Astrocyte of the cerebellum (primary cell): ENCODE data around the gene ERI2.
"Not testable (repeated sequence)": the region's sequence is repeated elsewhere in the genome, so short reads cannot be mapped to it uniquely, and the experiment has no call there.

Experiments
- DNase-seq: peaks from one replicate; pipeline ENCODE4 v3.0.0-alpha.2; 2011; ENCODE audit warnings: low read depth
- H3K4me3 ChIP-seq: 2 replicates; pipeline ENCODE4 v1.5.1; 2011; ENCODE audit warnings: mild to moderate bottlenecking, low read depth, low read length, moderate library complexity
- in situ Hi-C: cut with HindIII; loops from 2 replicates; pipeline ENCODE4 v1.10.0; 2017; ENCODE audit warnings: low sequenced_read_pairs
- TF ChIP-seq, protein P1 (sequence below): IDR thresholded peaks from 2 replicates; pipeline ENCODE4 v1.5.1; 2012; ENCODE audit warnings: low read length, low read depth, moderate library complexity, mild to moderate bottlenecking; ENCODE audit errors: missing control alignments

ERI2 gene

DNA sequence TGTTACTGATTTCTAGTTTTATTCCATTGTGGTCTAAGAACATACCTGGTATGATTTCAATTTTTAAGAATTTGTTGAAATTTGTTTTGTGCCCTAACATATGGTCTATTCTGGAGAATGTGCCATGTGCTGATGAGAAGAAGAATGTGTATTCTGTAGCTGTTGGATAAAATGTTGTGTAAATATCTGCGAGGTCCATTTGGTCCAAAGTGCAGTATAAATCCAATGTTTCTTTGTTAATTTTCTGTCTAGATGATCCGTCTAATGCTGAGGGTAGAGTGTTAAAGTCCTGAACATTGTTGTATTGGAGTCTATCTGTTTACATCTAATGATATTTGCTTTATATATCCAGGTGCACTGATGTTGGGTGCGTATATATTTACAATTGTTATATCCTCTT is 32.6 kb downstream of the ERI2 start:
- DNase-seq = no peak
- no peak overlapping the region for H3K4me3 ChIP-seq
- TF ChIP-seq, protein P1, sequence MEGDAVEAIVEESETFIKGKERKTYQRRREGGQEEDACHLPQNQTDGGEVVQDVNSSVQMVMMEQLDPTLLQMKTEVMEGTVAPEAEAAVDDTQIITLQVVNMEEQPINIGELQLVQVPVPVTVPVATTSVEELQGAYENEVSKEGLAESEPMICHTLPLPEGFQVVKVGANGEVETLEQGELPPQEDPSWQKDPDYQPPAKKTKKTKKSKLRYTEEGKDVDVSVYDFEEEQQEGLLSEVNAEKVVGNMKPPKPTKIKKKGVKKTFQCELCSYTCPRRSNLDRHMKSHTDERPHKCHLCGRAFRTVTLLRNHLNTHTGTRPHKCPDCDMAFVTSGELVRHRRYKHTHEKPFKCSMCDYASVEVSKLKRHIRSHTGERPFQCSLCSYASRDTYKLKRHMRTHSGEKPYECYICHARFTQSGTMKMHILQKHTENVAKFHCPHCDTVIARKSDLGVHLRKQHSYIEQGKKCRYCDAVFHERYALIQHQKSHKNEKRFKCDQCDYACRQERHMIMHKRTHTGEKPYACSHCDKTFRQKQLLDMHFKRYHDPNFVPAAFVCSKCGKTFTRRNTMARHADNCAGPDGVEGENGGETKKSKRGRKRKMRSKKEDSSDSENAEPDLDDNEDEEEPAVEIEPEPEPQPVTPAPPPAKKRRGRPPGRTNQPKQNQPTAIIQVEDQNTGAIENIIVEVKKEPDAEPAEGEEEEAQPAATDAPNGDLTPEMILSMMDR = no peak
- in situ Hi-C loops = no loop called here

DNA sequence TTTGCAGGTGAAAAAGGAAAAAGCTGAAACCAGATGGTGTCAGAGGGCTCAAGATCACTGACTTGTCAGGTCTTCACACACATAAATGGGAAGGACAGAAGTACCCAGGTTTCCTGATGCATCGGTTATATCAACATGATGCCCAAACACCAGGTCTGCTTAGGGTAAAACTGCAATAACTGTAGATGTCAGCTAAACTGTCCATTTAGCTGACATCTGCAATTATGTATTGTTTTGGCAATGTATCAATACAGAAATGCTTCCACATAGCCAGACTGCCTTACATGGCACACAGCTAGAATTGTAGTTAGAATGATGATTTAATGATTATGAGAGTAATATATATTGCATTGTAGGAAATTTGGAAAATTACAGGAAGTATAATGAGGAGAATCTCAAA is 37.5 kb downstream of the ERI2 start:
- TF ChIP-seq, protein P1 = no peak
- in situ Hi-C loops = no loop called here
- no peak overlapping the region for H3K4me3 ChIP-seq
- no peak for DNase-seq

DNA sequence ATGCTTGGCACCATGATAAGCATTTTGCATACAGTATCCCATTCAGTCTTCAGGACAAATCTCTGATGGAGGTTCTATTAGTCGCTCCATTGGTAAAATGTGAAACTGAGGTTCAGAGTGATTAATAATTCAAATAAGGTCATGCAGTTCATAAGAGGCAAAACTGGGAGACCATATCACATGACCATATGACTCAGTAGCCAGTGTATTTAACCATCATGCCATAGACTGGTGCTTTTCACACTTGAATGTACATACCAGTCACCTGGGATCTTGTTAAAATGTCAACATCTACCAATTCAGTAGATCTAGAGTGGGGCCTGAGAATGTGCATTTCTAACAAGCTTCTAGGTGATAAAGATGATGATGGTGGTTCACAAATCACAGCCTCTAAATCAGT is 38.2 kb downstream of the ERI2 start:
- TF ChIP-seq, protein P1 = no peak
- no peak overlapping the region for H3K4me3 ChIP-seq
- no peak for DNase-seq
- in situ Hi-C loops = no loop called here

DNA sequence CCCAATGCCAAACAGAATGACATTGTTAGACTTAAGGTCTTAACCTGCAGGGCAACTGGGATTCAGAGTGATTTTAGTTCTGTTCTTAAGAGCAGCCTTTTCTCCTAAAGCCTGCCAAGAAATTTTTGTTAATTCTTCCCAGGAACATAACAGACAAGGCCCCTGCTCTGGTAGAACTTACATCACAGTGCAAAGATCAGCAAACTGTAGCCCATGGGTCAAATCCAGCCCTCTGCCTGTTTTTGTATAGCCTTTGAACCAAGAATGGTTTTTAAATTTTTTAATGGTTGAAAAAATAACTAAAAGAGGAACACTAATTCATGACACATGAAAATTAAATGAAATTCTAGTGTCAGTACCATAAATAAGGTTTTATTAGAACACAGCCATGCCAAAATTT is 38.7 kb downstream of the ERI2 start:
- in situ Hi-C loops = no loop called here
- H3K4me3 ChIP-seq = no peak overlapping the region
- no peak for DNase-seq
- TF ChIP-seq, protein P1 = no peak

DNA sequence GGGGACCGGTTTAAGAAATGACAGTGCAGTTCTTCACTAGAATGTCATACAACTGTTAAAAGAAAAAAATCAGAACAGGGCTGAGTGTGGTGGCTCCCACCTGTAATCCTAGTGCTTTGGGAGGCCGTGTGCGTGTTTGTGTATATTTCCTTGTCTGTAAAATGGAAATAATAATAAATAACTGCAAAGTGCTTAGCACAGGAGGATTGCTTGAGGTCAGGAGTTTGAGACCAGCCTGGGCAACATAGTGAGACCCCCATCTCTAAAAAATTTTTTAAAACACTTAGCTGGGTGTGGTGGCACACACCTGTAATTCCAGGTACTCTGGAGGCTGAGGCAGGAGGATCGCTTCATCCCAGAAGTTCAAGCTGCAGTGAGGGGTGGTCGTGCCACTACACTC is 40.0 kb downstream of the ERI2 start:
- in situ Hi-C loops = no loop called here
- TF ChIP-seq, protein P1 = no peak
- no peak overlapping the region for H3K4me3 ChIP-seq
- DNase-seq = no peak

DNA sequence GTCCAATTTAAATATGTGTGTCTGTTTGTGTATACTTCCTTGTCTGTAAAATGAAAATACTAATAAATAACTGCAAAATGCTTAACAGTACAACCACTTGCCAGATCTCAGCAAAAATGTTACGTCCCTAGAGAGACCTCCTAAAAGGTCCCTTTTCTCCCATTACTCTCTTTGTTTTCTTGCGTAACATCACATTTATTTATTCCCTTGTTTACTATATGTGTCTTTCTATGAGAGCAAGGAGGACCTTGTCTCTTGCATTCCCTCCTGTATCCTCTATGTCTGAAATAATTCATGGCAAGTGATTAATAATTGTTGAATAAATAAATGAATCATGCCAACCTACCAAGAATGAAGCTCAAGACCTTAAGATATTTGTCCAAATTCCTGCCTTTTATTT is 40.5 kb downstream of the ERI2 start:
- no peak for DNase-seq
- in situ Hi-C loops = no loop called here
- H3K4me3 ChIP-seq = no peak overlapping the region
- TF ChIP-seq, protein P1 = no peak

DNA sequence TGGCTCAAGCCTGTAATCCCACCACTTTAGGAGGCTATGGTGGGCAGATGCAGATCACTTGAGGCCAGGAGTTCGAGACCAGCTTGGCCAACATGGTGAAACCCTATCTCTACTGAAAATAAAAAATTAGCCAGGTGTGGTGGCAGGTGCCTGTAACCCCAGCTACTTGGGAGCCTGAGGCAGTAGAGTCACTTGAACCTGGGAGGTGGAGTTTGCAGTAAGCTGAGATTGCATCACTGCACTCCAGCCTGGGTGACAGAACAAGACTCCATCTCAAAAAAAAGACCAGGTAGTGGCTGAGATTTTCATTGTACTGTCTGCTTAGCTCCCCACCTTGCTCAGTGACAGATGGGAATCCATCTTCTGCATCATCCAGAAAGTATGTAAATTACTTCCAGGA is 41.8 kb downstream of the ERI2 start:
- H3K4me3 ChIP-seq, DNase-seq, in situ Hi-C loops: not testable (repeated sequence)
